HG03354 (cell line): ENCODE data around the gene RER1.

Experiments
- ATAC-seq: cut with Tn5 transposase; IDR thresholded peaks from one replicate; pipeline ENCODE4 v1.9.1; 2021; ENCODE audit warnings: mild to moderate bottlenecking; ENCODE audit not compliant: unreplicated experiment, poor library complexity, severe bottlenecking

The RER1 gene

DNA sequence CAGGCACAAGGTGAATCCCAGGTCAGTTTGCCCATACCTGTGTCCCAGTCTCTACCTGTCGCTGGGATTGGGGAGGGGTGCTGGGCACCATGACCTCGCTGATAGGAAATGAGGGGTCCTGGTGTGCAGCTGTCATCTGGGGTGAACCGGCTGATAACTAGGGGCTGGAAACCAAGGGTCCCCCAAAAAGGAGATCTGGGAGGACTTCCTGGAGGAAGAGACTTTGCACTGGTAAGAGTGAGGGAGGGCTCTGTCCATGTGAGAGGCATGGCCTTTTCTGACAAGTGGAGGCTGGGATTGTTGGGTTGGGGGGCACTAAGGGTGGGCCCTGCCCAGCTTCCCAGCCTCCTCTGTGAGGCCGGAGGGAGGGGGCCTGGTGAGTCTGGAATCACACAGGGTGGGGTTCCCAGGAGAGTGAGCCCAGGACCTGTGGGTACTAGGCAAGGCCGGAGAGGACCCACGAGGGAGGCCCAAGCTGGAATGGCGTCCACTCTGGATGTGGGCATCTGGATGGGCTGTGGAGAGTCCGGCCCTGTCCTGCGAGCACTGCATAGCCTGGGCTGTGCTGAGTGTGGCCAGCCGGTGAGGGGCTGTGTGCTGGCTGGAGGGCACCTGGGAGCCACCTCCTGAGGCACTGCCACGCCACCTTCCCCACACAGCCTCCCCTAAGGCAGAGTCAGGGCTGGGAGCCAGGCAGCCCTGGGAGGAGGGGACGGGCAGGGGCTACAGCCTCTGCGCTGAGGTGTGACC is 25.6 kb downstream of the RER1 start:
- no peak for ATAC-seq

DNA sequence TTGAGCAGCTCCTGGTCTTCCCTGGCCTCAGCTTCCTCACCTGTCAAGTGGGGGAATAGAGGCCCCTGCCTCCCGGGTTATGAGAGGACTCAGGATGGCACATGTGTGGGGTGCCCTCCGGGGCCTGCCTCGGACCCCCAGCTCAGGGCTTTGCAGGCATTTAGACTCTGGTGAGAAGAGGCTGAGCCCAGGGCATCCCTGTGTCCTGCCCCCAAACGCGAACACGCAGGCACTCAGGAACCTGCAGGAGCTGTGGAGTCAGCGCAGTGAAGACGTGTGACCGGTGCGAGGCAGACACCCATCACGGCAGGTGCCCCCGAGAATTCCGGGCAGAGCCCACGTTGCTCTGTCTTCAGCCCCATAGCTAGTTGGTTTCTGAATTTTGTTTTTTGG is 26.2 kb downstream of the RER1 start:
- ATAC-seq = no peak

DNA sequence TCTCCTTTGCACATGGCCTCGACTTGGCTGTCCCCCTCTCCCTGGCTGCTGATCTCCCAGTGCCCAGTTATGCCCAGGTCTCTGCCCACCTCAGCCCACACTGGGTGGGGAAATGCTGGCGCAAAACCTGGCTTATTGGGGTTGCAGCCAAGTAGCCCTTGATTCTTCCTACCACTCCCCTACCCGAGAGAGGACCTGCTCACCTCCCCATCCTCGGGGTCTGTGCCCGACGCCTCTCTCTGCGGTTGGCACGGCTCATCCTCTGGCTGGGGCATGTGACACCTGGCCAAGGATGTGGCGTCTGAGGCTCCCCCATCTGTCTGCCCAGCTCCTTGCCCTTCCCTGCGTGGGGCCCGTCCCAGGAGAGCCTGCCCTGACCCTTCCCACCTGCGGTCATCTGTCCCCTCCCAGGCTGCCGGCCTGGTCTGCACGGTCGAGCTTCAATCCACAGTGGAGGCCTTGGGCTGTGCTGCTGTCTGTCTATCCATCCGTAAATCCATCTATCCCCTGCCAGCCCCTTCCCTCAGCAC is 27.2 kb downstream of the RER1 start:
- ATAC-seq = no peak

DNA sequence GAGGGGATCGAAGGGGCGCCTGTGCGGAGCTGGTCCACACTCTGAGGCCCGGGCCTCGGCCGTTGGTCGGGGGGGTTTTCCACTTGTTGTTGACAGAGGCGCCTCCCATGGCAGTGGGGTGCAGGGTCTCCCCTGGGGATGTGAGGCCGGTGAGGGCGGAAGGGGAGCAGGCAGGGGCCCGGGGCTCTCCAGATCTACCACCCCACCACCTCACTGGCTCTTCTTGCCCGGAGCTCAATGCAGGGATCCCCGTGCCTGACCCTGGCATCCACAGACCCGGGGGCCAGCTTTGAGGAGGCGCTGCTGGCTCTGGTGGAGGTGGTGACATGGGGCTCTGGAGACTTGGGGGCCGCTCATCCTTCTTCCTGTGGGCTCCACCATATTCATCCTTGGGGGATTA is 27.8 kb downstream of the RER1 start:
- ATAC-seq = no peak

GRCh38 chr1:2422523-2422922 is 30.9 kb downstream of the RER1 start:
- ATAC-seq = no peak

- no peak for ATAC-seq
These were observed 34.3 kb downstream of the RER1 start for GRCh38 chr1:2425892-2426291.

DNA sequence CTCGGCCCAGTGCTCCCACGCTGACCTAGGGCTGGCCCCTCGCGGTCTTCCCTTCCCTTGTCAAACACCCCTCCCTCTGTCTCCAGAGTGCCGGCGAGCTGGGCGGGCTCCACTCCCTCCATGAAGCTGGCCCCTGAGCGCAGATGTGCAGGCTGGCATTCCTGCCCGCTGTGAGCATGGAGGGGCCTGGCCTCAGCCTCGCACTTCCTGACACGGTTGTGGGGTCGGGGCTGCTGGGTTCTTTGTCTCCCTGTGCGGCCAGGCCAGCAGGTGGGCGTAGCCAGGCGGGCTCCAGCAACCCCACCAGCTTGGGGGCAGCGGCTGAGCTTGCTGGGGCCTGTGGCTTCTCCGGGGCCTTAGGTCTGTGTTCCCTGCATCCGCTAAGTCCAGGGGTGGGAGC is 34.9 kb downstream of the RER1 start:
- ATAC-seq = no peak

DNA sequence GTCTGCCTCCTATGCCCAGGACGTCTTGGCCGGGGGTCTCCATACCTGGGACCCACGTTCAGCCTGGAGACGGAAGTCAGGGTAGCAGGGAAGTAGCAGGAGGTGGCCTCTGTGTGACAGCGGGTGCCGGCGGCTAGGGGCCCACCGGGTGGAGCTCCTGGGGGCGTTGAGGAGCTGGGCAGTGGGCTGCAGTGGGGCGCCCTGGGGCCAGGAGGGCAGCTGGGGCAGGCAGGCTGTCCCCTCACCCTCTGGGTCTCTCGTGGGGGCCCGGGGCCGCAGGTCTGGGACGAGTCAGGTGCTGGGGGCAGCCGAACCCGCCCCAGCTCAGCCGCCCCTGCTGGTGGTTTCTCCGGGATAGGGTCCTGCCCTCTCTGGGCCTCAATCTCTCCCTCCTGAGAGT is 35.4 kb downstream of the RER1 start:
- no peak for ATAC-seq

DNA sequence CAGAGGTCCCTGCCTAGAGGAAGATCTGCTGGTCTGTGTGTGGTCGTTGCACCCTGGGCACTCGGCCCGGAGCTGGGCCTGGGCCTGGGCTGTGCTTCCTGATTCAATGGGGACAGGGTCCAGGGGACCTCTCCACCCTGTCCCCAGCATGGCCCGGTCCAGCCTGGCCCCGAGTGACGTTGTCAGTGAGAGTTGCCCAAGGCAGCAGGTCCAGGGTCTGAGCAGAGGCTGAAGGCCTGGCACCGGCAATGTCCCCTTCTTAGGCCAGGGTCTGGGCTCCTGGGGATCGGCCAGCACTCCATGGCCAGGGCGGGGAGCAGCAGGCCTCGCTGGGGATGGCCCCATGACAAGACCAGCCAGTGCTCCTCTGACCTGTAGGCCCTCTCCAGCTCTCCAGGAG is 36.3 kb downstream of the RER1 start:
- ATAC-seq = no peak

GRCh38 chr1:2428490-2428889 is 36.8 kb downstream of the RER1 start:
- ATAC-seq = no peak

- ATAC-seq = no peak
These were observed 38.3 kb downstream of the RER1 start for GRCh38 chr1:2429780-2430591.

DNA sequence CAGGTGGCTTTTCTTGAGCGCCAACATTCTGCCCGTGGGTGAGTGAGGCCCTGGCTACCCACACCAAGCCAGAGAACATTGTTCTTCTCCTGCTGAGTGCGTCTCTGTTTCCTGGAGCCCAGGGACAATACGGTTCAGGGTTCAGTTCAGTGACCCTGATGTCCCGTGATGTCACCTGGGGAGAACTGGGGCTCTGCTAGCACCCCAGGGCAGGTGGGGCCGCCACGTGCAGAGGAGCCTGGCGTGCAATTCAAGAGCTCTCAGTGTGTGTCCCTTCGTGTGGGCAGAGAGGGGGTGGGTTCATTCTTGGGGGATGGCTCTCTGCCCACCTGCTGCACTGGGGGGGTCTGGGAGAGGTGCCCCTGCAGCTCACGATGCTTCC is 38.9 kb downstream of the RER1 start:
- ATAC-seq = no peak

DNA sequence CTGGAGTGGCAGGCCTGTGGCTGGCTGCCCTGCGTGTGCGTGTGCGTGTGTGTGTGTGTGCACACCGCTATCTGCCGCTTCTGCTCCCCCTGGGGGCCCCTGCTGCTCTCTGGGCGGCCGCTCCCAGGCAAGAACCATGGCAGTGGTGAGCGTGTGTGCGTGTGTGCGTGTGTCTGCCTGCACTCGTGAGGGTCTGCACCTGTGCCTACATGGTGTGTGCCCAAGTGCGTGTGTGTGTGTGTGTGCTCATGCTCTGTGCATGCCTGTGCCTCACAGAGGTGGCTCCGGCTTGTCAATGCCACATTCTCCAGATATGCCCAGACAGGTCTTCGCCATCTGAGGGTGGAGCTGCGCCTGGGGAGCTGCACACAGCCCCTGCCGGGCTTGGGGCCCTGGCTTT is 39.5 kb downstream of the RER1 start:
- no peak for ATAC-seq

DNA sequence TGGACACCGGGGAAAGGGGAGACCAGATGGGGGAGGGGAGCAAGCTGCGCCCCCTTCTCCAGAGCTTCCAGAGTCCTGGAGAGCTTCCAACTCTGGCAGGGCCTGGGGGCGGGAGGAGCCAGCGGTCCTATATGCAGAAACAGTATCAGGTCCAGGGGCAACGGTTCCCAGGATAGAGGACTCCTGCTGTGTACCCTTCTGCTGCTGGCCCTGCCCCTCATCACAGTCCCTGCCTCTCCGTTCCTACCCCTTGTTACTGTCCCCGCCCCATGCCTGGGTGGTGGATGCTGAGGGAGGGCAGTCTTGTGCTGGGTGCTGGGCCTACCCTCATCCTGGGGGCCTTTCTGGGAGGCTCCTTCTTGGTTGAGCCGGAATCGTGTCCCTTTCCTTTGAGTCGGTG is 39.9 kb downstream of the RER1 start:
- no peak for ATAC-seq

- no peak for ATAC-seq
These were observed 40.8 kb downstream of the RER1 start for GRCh38 chr1:2432441-2432844.

DNA sequence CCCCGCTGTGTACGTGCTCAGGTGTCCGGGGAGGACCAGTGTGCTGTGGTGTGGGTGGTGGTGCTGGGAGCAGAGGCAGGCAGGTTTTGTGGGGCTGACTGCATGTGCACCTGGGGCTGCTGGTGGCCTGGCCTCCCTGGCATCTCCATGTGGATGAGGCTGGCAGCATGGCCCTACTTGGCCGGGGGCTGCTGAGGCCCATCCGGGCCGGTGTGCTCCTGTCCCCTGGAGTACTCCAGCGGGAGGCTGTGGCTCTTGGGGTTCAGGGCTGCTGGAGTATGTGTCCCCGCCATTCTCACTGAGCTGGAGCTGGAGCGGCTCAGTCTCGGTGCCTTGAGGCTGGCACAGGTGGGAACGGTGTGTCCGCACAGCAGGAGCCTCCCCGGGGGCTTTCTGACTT is 41.6 kb downstream of the RER1 start:
- no peak for ATAC-seq

GRCh38 chr1:2433936-2434655 is 42.5 kb downstream of the RER1 start:
- ATAC-seq = no peak

- no peak for ATAC-seq
These were observed 43.5 kb downstream of the RER1 start for GRCh38 chr1:2435091-2435490.

DNA sequence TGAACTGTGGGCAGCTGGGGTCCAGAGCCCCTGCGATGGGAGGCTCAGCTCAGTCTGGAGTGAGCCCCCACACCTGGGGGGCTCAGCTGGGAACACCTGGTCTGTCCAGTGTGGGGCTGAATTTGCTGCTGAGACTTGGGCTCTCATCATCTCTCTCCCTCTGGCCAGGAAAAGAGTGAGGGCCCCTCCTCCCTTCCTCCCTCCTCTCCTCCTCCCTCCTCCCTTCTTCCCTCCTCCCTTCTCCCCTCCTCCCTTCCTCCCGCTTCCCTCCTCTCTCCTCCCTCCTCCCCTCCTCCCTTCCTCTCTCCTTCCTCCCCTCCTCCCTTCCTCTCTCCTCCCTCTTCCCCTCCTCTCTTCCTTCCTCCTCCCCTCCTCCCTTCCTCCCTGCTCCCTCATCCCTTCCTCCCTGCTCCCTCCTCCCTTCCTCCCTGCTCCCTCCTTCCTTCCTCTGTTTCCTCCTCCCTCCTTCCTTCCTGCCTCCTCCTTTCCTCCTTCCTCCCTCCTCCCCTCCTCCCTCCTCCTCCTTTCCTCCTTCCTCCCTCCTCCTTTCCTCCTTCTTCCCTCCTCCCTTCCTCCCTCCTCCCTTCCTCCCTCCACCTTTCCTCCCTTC is 44.2 kb downstream of the RER1 start:
- no peak for ATAC-seq

- no peak for ATAC-seq
These were observed 45.2 kb downstream of the RER1 start for GRCh38 chr1:2436876-2437275.
